Measurements from ENCODE around the gene PSME4.

GRCh38 chr2:53970724-53971602 is at the start of gene PSME4:
- no peak for TF ChIP-seq CTCF (conservative IDR thresholded peaks at IDR 0.05; ENCODE audit: low read depth in 2 of 2)
- TF ChIP-seq NANOG (IDR thresholded peaks at IDR 0.05; ENCODE audit: borderline replicate concordance): no peak; the same call in 1 of the 2 replicates

Measured in GM23338 (cell line).